OCI-LY1 (cell line): Measurements from ENCODE around the gene NSRP1.

ENCODE experiments used
- CTCF ChIP-seq: fragments of 200-600 bp; sonication (generic), shearing (Covaris generic); IDR thresholded peaks from 2 replicates; pipeline ENCODE4 v1.5.1; 2017; ENCODE audit warnings: mild to moderate bottlenecking, antibody characterized with exemption, low read length, moderate library complexity, mixed read lengths
- EZH2 ChIP-seq: fragments of 200-600 bp; sonication (generic), shearing (Covaris generic); IDR thresholded peaks from 2 replicates; pipeline ENCODE4 v1.8.0; 2017; ENCODE audit warnings: borderline replicate concordance, mixed run types, mild to moderate bottlenecking, antibody characterized with exemption, low read length, moderate library complexity, mixed read lengths

GRCh38 chr17:30232015-30232823, 115.6 kb downstream of the NSRP1 start:
- TF ChIP-seq EZH2 = no peak
- no peak for TF ChIP-seq CTCF
